Measurements from ENCODE around the gene DENND1C. TPM values are rescaled to one million over a fixed set of nuclear protein-coding genes. Genes with fewer than 3 reads are reported as not detected.

Gene DENND1C
- polyA plus RNA-seq, 1 donor from 2014 or later, result 0.17 TPM

GRCh38 chr19:6475321-6476108 is 6.1 kb downstream of the DENND1C start:
- Histone ChIP-seq H2AFZ (ENCODE audit: low read depth, low read length) (peak overlapping the region; percentile 23), H3K9me2 (ENCODE audit: insufficient read depth, low read length) (no peaks in the 10 kb centered on the region), H3K27me3 (ENCODE audit: insufficient read depth, low read depth, low read length) (peaks cover 17% of the 10 kb centered on the region), H3K36me3 (ENCODE audit: insufficient read depth, low read length) (no peaks in the 10 kb centered on the region), H4K20me1 (ENCODE audit: insufficient read depth) (no peaks in the 10 kb centered on the region), H3K27ac (ENCODE audit: low read length) (no peak overlapping the region), H3K9ac (ENCODE audit: low read length) (no peak overlapping the region), H3K9me3 (ENCODE audit: low read length) (no peaks in the 10 kb centered on the region), H3F3A (ENCODE audit: insufficient read depth, low read length, poor library complexity, severe bottlenecking) (no peaks in the 10 kb centered on the region), H3K79me2 (replicated peaks; ENCODE audit: insufficient read depth, low read length) (no peaks in the 10 kb centered on the region), H3K4me3 (ENCODE audit: low read length) (peak overlapping the region; percentile 62), H3K4me2 (ENCODE audit: low read length) (no peak overlapping the region)
- peak; percentile 43 for TF ChIP-seq MXI1 (conservative IDR thresholded peaks at IDR 0.05; ENCODE audit: poor library complexity, severe bottlenecking)
- TF ChIP-seq POLR2AphosphoS5 (IDR thresholded peaks at IDR 0.05), result no peak

GRCh38 chr19:6473647-6474046 is 7.9 kb downstream of the DENND1C start:
- Histone ChIP-seq H3K9me2 (ENCODE audit: insufficient read depth, low read length) (no peaks in the 10 kb centered on the region), H3K4me3 (ENCODE audit: low read length) (no peak overlapping the region), H3K36me3 (ENCODE audit: insufficient read depth, low read length) (no peaks in the 10 kb centered on the region), H3K79me2 (replicated peaks; ENCODE audit: insufficient read depth, low read length) (no peaks in the 10 kb centered on the region), H3F3A (ENCODE audit: insufficient read depth, low read length, poor library complexity, severe bottlenecking) (no peaks in the 10 kb centered on the region), H4K20me1 (ENCODE audit: insufficient read depth) (no peaks in the 10 kb centered on the region), H3K9ac (ENCODE audit: low read length) (no peak overlapping the region), H2AFZ (ENCODE audit: low read depth, low read length) (no peak overlapping the region), H3K4me2 (ENCODE audit: low read length) (no peak overlapping the region), H3K27me3 (ENCODE audit: insufficient read depth, low read depth, low read length) (peaks cover 17% of the 10 kb centered on the region), H3K27ac (ENCODE audit: low read length) (no peak overlapping the region), H3K9me3 (ENCODE audit: low read length) (no peaks in the 10 kb centered on the region)
- no peak for TF ChIP-seq EP300 (conservative IDR thresholded peaks at IDR 0.05; ENCODE audit: poor library complexity, severe bottlenecking)
- no peak for TF ChIP-seq RAD21 (conservative IDR thresholded peaks at IDR 0.05)
- TF ChIP-seq EZH2 (IDR thresholded peaks at IDR 0.05; ENCODE audit: borderline replicate concordance, insufficient read depth, low read length, poor library complexity, severe bottlenecking), result no peak

- peaks cover 17% of the 10 kb centered on the region for H3K27me3 ChIP-seq (ENCODE audit: insufficient read depth, low read depth, low read length)
- H3K9me2 ChIP-seq (ENCODE audit: insufficient read depth, low read length), result no peaks in the 10 kb centered on the region
- no peak overlapping the region for H3K9ac ChIP-seq (ENCODE audit: low read length)
- no peak overlapping the region for H2AFZ ChIP-seq (ENCODE audit: low read depth, low read length)
- H3K9me3 ChIP-seq (ENCODE audit: low read length), result no peaks in the 10 kb centered on the region
- no peak overlapping the region for H3K4me2 ChIP-seq (ENCODE audit: low read length)
- TF ChIP-seq RAD21 (conservative IDR thresholded peaks at IDR 0.05), result no peak
- TF ChIP-seq REST (IDR thresholded peaks at IDR 0.05; ENCODE audit: borderline replicate concordance), result no peak
- no peak for TF ChIP-seq POLR2AphosphoS5 (IDR thresholded peaks at IDR 0.05)
- TF ChIP-seq EZH2 (IDR thresholded peaks at IDR 0.05; ENCODE audit: borderline replicate concordance, insufficient read depth, low read length, poor library complexity, severe bottlenecking), result no peak
- no peak overlapping the region for H3K4me3 ChIP-seq (ENCODE audit: low read length)
- H3K27ac ChIP-seq (ENCODE audit: low read length), result no peak overlapping the region
- H3F3A ChIP-seq (ENCODE audit: insufficient read depth, low read length, poor library complexity, severe bottlenecking), result no peaks in the 10 kb centered on the region
- H4K20me1 ChIP-seq (ENCODE audit: insufficient read depth), result no peaks in the 10 kb centered on the region
- no peaks in the 10 kb centered on the region for H3K79me2 ChIP-seq (replicated peaks; ENCODE audit: insufficient read depth, low read length)
- no peaks in the 10 kb centered on the region for H3K36me3 ChIP-seq (ENCODE audit: insufficient read depth, low read length)
These were observed 8.9 kb downstream of the DENND1C start for GRCh38 chr19:6472713-6473112.
